Raji (cell line): ENCODE measurements around the gene CTNNBL1.

Source experiments
- POLR2A ChIP-seq: IDR thresholded peaks from 2 replicates; pipeline ENCODE4 v1.6.1; 2011; ENCODE audit warnings: low read depth, low read length, control low read depth; ENCODE audit not compliant: insufficient read depth

Gene CTNNBL1

GRCh38 chr20:37920270-37920669, 226.4 kb downstream of the CTNNBL1 start:
- no peak for TF ChIP-seq POLR2A

GRCh38 chr20:37920679-37921322, 227.0 kb downstream of the CTNNBL1 start:
- no peak for TF ChIP-seq POLR2A

DNA sequence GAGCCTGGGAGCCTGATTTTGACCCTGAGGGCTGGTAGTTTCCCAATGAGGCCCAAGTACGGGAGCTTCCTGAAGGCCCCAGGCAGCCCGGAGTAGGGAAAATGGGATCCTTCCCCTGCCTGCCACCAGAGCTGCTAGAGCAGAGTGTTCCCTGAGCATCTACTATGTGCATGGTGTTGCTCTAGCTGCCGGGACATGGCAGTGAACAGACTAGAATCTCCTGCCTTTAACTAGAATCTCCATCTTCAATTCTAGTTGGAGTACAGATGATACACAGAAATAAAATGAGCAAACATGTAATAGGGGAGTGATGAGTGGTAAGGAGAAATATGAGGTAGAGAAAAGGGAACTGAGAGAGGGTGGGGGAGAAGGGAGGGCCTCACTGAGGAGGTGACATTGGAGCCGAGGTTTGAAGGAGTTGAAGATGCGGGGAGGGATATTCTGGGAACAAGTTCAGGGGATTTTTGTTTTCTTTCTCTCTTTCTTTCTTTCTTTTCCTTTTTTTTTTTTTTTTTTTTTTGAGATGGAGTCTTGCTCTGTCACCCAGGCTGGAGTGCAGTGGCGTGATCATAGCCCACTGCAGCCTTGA, 227.6 kb downstream of the CTNNBL1 start:
- no peak for TF ChIP-seq POLR2A
